Measurements from ENCODE around the gene PPP1CA.

GRCh38 chr11:67397986-67398660 is 3.5 kb downstream of the PPP1CA start:
- no peak for TF ChIP-seq POLR2A (IDR thresholded peaks at IDR 0.05)
- no peak for TF ChIP-seq CTCF (IDR thresholded peaks at IDR 0.05)
- TF ChIP-seq POLR2AphosphoS5 (IDR thresholded peaks at IDR 0.05), result no peak
